ENCODE data around the gene TYMS. TPM values are rescaled to one million over a fixed set of nuclear protein-coding genes. Genes with fewer than 3 reads are reported as not detected.
A peak's percentile ranks its signal among the peaks of the same experiment; 100 is the strongest.

The TYMS gene
- total RNA-seq, 1 donor from 2014 or later, result 2.0 TPM

GRCh38 chr18:712401-713134, 55.1 kb downstream of the TYMS start, which contains the start of gene ENOSF1:
Gene ENOSF1 (minus strand): TSS chr18:712630. CDS start chr18:712587, 43 bp downstream.
- peak; percentile 4 for DNase-seq

DNA sequence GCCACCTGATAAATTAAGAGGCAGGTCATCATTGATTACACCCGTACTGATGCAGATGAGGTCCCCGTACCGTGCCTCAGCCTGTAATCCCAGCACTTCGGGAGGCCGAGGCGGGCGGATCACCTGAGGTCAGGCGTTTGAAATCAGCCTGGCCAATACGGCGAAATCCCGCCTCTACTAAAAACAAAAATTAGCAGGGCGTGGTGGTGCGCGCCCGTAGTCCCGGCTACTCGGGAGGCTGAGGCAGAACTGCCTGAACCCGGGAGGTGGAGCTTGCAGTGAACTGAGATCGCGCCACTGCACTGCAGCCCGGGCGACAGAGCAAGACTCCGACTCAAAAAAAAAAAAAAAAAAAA, 55.7 kb downstream of the TYMS start:
- DNase-seq, result no peak

DNA sequence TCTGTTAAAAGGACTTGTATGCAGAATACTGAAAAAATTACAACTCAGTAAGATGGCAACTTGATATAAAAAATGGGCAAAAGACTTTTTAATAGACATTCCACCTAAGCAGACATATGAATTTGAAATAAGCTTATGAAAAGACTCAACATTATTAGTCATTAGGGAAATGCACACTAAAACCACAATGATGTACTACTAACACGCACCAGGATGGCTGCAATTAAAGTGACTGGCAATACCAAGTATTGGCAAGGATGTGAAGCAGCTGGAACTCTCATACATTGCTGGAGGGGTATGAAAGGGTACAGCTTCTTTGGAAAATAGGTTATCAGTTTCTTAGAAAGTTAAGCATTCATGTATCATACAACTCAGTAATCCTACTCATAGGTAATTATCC, 58.2 kb downstream of the TYMS start:
- no peak for DNase-seq

- no peak for DNase-seq
These were observed 59.5 kb downstream of the TYMS start for GRCh38 chr18:717003-717402.

Other genes starting within 250 kb of the TYMS start
- 15.4 TPM for gene COLEC12, start 157.0 kb upstream of the TYMS start, total RNA-seq
- not detected for gene CETN1, start 77.3 kb upstream of the TYMS start, total RNA-seq
- gene CLUL1, start 60.7 kb upstream of the TYMS start, total RNA-seq, result 1.4 TPM
- gene ENOSF1, start 55.0 kb downstream of the TYMS start, total RNA-seq, result 2.7 TPM
- 41.6 TPM for gene YES1, start 154.6 kb downstream of the TYMS start, total RNA-seq
- 6.4 TPM for gene ADCYAP1, start 247.2 kb downstream of the TYMS start, total RNA-seq

Data from occipital lobe (tissue), 2 donors.